ENCODE measurements around the gene MYO1E. TPM values are rescaled to one million over a fixed set of nuclear protein-coding genes. Genes with fewer than 3 reads are reported as not detected.

MYO1E gene
- polyA plus RNA-seq, 2 donors = 39.6 to 43.3 TPM

DNA sequence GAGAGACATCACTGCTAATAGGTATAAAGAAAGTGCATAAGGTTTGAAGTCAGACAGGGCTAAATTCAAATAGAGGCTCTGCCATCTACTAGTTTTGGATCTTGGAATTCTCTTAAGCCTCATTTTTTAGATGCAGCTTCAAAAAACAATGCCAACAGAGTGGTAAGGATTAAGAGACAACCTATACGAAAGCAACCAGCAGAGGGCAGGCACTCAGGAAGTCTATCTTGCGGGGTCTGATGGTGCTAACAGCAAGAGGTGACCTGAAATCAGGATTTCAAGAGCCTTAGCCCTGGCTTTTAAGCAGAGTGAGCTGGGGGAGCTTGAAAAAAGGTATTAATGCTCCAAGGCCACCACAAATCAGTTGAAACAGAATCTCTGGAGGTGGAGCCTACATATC, 125.3 kb downstream of the MYO1E start:
- Histone ChIP-seq H3K36me3 (ENCODE audit: control insufficient read depth in 2 of 2, insufficient read depth in 2 of 2, low read length in 1 of 2) (peaks cover 0 to 3% of the 10 kb centered on the region in 2 donors), H3K4me3 (ENCODE audit: low read depth in 1 of 2, low read length in 2 of 2) (no peak overlapping the region), H3K9me3 (ENCODE audit: control insufficient read depth in 2 of 2, insufficient read depth in 1 of 2, low read depth in 1 of 2, low read length in 1 of 2) (no peaks in the 10 kb centered on the region), H3K27ac (ENCODE audit: low read depth in 2 of 2, low read length in 1 of 2) (no peak overlapping the region), H3K27me3 (ENCODE audit: control insufficient read depth in 1 of 2, insufficient read depth in 2 of 2, low read length in 2 of 2) (no peaks in the 10 kb centered on the region), H3K4me1 (ENCODE audit: control insufficient read depth in 2 of 2, insufficient read depth in 2 of 2, low read length in 1 of 2) (peaks cover 0 to 11% of the 10 kb centered on the region in 2 donors)
- 5 to 12% methylated on average over 2 of the region's 2 CpGs for WGBS, 2 donors

DNA sequence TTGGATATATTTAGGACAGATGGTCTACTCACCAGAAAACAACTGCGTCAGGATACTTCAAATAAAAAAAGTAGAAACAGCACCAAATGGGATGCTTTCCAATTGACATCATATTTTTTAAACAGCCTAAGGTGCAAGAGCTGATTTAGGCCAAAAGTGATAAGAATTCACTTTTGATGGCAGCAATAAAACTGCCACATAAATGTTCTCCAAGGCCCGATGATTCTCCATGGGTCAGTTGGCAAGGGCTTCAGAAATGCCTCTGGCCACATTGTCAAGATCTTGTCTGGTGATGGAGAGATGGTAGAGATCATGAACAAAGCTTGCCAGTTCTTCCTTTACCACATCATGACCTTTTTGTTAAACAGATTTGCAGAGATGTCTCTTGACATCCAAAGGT, 127.1 kb downstream of the MYO1E start:
- 74 to 78% methylated on average over 2 of the region's 2 CpGs for WGBS, 2 donors
- Histone ChIP-seq H3K4me1 (ENCODE audit: control insufficient read depth in 2 of 2, insufficient read depth in 2 of 2, low read length in 1 of 2) (peaks cover 0 to 8% of the 10 kb centered on the region in 2 donors), H3K27me3 (ENCODE audit: control insufficient read depth in 1 of 2, insufficient read depth in 2 of 2, low read length in 2 of 2) (no peaks in the 10 kb centered on the region), H3K27ac (ENCODE audit: low read depth in 2 of 2, low read length in 1 of 2) (no peak overlapping the region), H3K4me3 (ENCODE audit: low read depth in 1 of 2, low read length in 2 of 2) (no peak overlapping the region), H3K36me3 (ENCODE audit: control insufficient read depth in 2 of 2, insufficient read depth in 2 of 2, low read length in 1 of 2) (peaks cover 0 to 3% of the 10 kb centered on the region in 2 donors), H3K9me3 (ENCODE audit: control insufficient read depth in 2 of 2, insufficient read depth in 1 of 2, low read depth in 1 of 2, low read length in 1 of 2) (no peaks in the 10 kb centered on the region)

DNA sequence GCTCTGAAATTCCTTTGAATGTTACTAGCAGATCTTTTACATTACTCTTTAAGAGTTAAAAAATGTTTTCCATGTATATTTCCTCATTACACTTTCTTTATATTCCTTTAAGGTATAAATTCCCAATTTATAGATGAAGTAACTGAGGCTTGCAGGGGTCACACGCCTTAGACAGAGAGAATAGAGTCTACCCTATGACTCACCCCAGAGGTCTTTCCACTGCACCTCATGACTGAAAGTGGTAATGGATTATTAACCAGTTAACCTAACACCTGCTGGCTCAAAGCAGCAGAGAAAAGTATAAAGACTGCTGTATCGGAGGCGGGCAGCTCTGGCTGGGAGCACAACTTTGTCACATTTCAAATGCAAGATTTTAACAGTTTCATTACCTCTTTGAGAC, 128.3 kb downstream of the MYO1E start:
- no peaks in the 10 kb centered on the region for H3K27me3 ChIP-seq (ENCODE audit: control insufficient read depth in 1 of 2, insufficient read depth in 2 of 2, low read length in 2 of 2)
- H3K4me3 ChIP-seq (ENCODE audit: low read depth in 1 of 2, low read length in 2 of 2) = no peak overlapping the region
- H3K4me1 ChIP-seq (ENCODE audit: control insufficient read depth in 2 of 2, insufficient read depth in 2 of 2, low read length in 1 of 2) = no peaks in the 10 kb centered on the region
- H3K27ac ChIP-seq (ENCODE audit: low read depth in 2 of 2, low read length in 1 of 2) = no peak overlapping the region
- WGBS, 2 donors = 86 to 90% methylated on average over 3 of the region's 3 CpGs
- no peaks in the 10 kb centered on the region for H3K36me3 ChIP-seq (ENCODE audit: control insufficient read depth in 2 of 2, insufficient read depth in 2 of 2, low read length in 1 of 2)
- H3K9me3 ChIP-seq (ENCODE audit: control insufficient read depth in 2 of 2, insufficient read depth in 1 of 2, low read depth in 1 of 2, low read length in 1 of 2) = no peaks in the 10 kb centered on the region

DNA sequence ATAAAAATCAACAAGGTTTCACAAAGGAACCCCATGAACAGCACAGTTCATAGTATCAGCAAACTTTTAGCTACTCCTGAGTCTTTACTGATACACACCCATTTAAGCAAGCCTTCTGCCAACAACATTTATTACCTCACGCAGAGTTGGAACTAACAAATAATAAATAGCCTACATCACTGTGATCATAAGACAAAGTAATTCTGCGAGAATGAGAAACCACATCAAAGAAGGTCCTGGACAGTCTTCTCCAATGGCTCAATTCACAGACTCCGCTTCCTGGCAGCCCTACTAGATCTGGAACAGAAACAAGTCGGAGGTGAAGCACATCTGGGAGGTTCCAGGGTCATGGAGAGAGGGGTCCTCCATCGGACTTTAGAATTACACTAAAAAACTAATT, 129.0 kb downstream of the MYO1E start:
- no peak overlapping the region for H3K27ac ChIP-seq (ENCODE audit: low read depth in 2 of 2, low read length in 1 of 2)
- no peaks in the 10 kb centered on the region for H3K4me1 ChIP-seq (ENCODE audit: control insufficient read depth in 2 of 2, insufficient read depth in 2 of 2, low read length in 1 of 2)
- no peaks in the 10 kb centered on the region for H3K9me3 ChIP-seq (ENCODE audit: control insufficient read depth in 2 of 2, insufficient read depth in 1 of 2, low read depth in 1 of 2, low read length in 1 of 2)
- WGBS, 2 donors = 72 to 87% methylated on average over 5 of the region's 5 CpGs
- H3K36me3 ChIP-seq (ENCODE audit: control insufficient read depth in 2 of 2, insufficient read depth in 2 of 2, low read length in 1 of 2) = no peaks in the 10 kb centered on the region
- H3K4me3 ChIP-seq (ENCODE audit: low read depth in 1 of 2, low read length in 2 of 2) = no peak overlapping the region
- H3K27me3 ChIP-seq (ENCODE audit: control insufficient read depth in 1 of 2, insufficient read depth in 2 of 2, low read length in 2 of 2) = no peaks in the 10 kb centered on the region

DNA sequence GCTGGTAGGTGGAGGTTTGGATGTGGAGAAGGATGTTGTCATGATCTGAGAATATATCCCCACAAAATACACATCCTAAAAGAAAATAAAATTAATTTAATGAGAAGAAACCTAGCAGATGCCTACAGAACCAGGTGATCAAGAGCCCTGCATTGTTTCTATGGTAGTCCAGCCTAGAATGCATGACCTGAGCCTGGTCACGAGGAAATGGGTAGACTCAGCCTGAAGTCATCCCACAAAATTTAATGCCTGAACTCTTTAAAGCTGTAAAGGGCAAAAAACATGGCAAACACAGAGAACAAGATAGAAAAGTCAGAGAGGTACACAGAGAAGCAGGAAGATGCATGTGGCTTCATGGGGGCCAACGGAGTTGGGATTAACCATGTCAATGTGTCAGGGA, 130.0 kb downstream of the MYO1E start:
- WGBS, 2 donors = 90 to 95% methylated on average over 2 of the region's 2 CpGs
- no peaks in the 10 kb centered on the region for H3K36me3 ChIP-seq (ENCODE audit: control insufficient read depth in 2 of 2, insufficient read depth in 2 of 2, low read length in 1 of 2)
- no peaks in the 10 kb centered on the region for H3K4me1 ChIP-seq (ENCODE audit: control insufficient read depth in 2 of 2, insufficient read depth in 2 of 2, low read length in 1 of 2)
- no peaks in the 10 kb centered on the region for H3K9me3 ChIP-seq (ENCODE audit: control insufficient read depth in 2 of 2, insufficient read depth in 1 of 2, low read depth in 1 of 2, low read length in 1 of 2)
- H3K27me3 ChIP-seq (ENCODE audit: control insufficient read depth in 1 of 2, insufficient read depth in 2 of 2, low read length in 2 of 2) = no peaks in the 10 kb centered on the region
- no peak overlapping the region for H3K27ac ChIP-seq (ENCODE audit: low read depth in 2 of 2, low read length in 1 of 2)
- no peak overlapping the region for H3K4me3 ChIP-seq (ENCODE audit: low read depth in 1 of 2, low read length in 2 of 2)

DNA sequence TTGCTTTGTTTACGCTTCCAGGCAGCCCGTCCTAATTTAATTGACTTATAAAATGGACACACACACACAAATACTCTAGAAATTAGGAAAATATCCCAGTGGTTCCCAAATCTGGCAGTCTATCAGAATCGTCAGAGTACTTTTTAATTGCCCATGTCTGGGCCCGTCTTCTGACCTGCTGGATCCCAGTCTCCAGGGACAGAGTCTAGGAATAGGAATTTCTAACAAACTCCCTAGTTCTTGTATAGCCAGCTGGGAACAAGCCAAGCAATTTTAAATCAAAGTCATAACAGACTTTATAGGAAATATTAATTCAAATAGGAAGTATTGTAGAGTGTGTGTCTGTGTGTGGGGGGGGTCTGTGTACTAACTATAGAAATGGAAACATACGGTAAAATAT, 132.6 kb downstream of the MYO1E start:
- H3K4me3 ChIP-seq (ENCODE audit: low read depth in 1 of 2, low read length in 2 of 2) = no peak overlapping the region
- no peak overlapping the region for H3K27ac ChIP-seq (ENCODE audit: low read depth in 2 of 2, low read length in 1 of 2)
- WGBS, 2 donors = 70 to 82% methylated on average over 5 of the region's 5 CpGs
- H3K27me3 ChIP-seq (ENCODE audit: control insufficient read depth in 1 of 2, insufficient read depth in 2 of 2, low read length in 2 of 2) = no peaks in the 10 kb centered on the region
- H3K4me1 ChIP-seq (ENCODE audit: control insufficient read depth in 2 of 2, insufficient read depth in 2 of 2, low read length in 1 of 2) = no peaks in the 10 kb centered on the region
- no peaks in the 10 kb centered on the region for H3K36me3 ChIP-seq (ENCODE audit: control insufficient read depth in 2 of 2, insufficient read depth in 2 of 2, low read length in 1 of 2)
- no peaks in the 10 kb centered on the region for H3K9me3 ChIP-seq (ENCODE audit: control insufficient read depth in 2 of 2, insufficient read depth in 1 of 2, low read depth in 1 of 2, low read length in 1 of 2)

DNA sequence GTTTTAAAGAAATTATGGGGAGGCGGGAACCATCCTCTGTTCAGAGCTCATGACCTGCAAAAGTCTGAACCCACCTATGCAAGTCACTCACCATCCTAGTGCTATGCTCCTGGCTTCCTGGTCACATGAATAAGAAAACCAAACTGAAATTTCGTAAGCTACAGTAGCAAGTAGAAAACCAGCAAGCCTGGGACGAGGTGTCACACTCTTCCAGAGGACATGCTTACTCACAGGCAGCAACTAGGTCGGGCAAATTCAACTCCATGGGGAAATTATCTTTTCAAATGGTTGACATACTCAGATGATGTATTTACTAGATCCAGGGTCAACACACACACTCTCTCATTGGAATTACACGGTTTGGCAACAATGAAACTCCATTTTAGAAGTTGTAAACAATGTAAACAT, 134.7 kb downstream of the MYO1E start:
- Histone ChIP-seq H3K9me3 (ENCODE audit: control insufficient read depth in 2 of 2, insufficient read depth in 1 of 2, low read depth in 1 of 2, low read length in 1 of 2) (no peaks in the 10 kb centered on the region), H3K27ac (ENCODE audit: low read depth in 2 of 2, low read length in 1 of 2) (no peak overlapping the region), H3K4me3 (ENCODE audit: low read depth in 1 of 2, low read length in 2 of 2) (no peak overlapping the region), H3K4me1 (ENCODE audit: control insufficient read depth in 2 of 2, insufficient read depth in 2 of 2, low read length in 1 of 2) (no peaks in the 10 kb centered on the region), H3K36me3 (ENCODE audit: control insufficient read depth in 2 of 2, insufficient read depth in 2 of 2, low read length in 1 of 2) (no peaks in the 10 kb centered on the region), H3K27me3 (ENCODE audit: control insufficient read depth in 1 of 2, insufficient read depth in 2 of 2, low read length in 2 of 2) (no peaks in the 10 kb centered on the region)
- 79 to 89% methylated on average over 5 of the region's 5 CpGs for WGBS, 2 donors

DNA sequence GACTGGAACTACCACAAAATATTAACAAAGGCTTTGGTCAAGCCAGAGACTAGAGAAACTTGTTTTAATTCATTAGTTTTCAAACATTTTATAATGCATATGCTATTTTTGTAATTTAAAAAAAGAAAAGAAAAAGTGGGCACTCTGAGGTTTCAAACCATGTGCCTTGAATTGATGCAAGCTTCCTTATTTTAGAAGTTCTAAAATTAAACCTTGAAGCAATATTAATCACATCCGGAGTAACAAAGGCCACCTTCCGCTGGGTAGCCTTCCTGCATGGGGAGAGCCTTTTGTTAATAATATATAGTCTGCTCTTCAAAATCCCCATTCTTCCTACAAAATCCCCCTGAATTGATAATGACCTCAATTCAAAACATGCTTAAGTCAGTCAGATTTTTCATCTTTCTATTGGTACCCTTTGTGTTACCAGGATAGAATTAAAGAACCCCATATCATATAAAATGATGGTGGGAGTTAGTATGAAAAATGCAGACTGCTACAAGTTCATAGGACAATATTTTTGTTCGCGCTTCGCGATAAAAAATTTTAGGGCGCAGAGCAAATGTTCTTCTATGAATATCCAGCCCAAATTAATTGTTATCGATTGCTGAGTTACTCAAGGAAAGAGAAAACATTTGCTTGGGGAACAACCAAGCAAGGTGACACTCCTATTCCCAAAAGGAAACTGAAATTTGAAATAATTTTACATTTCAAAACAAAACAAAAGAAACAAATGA, 135.4 kb downstream of the MYO1E start:
- WGBS, 2 donors = 85 to 87% methylated on average over 8 of the region's 8 CpGs
- Histone ChIP-seq H3K36me3 (ENCODE audit: control insufficient read depth in 2 of 2, insufficient read depth in 2 of 2, low read length in 1 of 2) (no peaks in the 10 kb centered on the region), H3K4me3 (ENCODE audit: low read depth in 1 of 2, low read length in 2 of 2) (no peak overlapping the region), H3K27me3 (ENCODE audit: control insufficient read depth in 1 of 2, insufficient read depth in 2 of 2, low read length in 2 of 2) (no peaks in the 10 kb centered on the region), H3K27ac (ENCODE audit: low read depth in 2 of 2, low read length in 1 of 2) (no peak overlapping the region), H3K9me3 (ENCODE audit: control insufficient read depth in 2 of 2, insufficient read depth in 1 of 2, low read depth in 1 of 2, low read length in 1 of 2) (no peaks in the 10 kb centered on the region), H3K4me1 (ENCODE audit: control insufficient read depth in 2 of 2, insufficient read depth in 2 of 2, low read length in 1 of 2) (peaks cover 0 to under 1% of the 10 kb centered on the region in 2 donors)

DNA sequence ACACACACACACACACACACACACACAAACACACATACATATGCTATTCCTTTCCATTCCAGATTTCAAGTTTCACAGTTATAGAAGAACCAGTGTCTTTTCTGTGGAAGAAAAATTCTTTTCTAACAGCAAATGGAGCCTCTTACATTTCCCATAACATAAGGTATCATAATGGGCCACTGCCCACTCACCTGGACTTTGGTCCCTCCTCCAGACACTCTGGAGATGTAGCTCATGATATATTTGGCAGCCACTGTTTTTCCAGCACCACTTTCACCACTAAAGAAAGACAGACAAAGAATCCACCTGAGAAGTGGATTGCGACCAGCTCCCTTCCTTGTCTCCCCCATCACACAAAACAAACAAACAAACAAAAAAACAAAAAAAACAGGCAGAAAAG, 136.3 kb downstream of the MYO1E start:
- H3K27ac ChIP-seq (ENCODE audit: low read depth in 2 of 2, low read length in 1 of 2) = no peak overlapping the region
- H3K36me3 ChIP-seq (ENCODE audit: control insufficient read depth in 2 of 2, insufficient read depth in 2 of 2, low read length in 1 of 2) = peaks cover 2 to 3% of the 10 kb centered on the region in 2 donors
- 92 to 96% methylated on average over 1 of the region's 1 CpG for WGBS, 2 donors
- peaks cover 0 to 4% of the 10 kb centered on the region in 2 donors for H3K4me1 ChIP-seq (ENCODE audit: control insufficient read depth in 2 of 2, insufficient read depth in 2 of 2, low read length in 1 of 2)
- H3K4me3 ChIP-seq (ENCODE audit: low read depth in 1 of 2, low read length in 2 of 2) = no peak overlapping the region
- H3K27me3 ChIP-seq (ENCODE audit: control insufficient read depth in 1 of 2, insufficient read depth in 2 of 2, low read length in 2 of 2) = no peaks in the 10 kb centered on the region
- no peaks in the 10 kb centered on the region for H3K9me3 ChIP-seq (ENCODE audit: control insufficient read depth in 2 of 2, insufficient read depth in 1 of 2, low read depth in 1 of 2, low read length in 1 of 2)

DNA sequence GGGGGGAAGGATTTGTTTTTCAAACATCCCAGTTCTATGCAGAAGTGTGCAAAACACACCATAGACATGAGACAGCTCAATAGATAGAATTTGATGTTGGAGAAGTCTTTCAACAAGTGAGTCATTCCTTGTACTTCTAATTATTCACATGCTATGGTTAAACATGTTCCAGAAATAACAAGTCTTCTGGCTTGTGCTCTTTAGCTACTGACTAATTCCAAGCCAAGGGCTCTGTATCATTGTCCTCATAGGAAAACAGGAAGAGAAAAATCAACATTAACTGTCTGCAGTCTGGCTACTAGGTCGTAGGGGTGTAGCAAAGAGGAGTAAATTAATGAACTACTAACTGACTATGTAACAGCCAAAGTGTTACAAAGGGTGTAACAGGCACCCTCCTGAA, 140.2 kb downstream of the MYO1E start:
- 14 to 28% methylated on average over 1 of the region's 1 CpG for WGBS, 2 donors
- peaks cover 0 to 4% of the 10 kb centered on the region in 2 donors for H3K4me1 ChIP-seq (ENCODE audit: control insufficient read depth in 2 of 2, insufficient read depth in 2 of 2, low read length in 1 of 2)
- peak overlapping the region in 1 of 2 donors; percentile 37 for H3K27ac ChIP-seq (ENCODE audit: low read depth in 2 of 2, low read length in 1 of 2)
- no peak overlapping the region for H3K4me3 ChIP-seq (ENCODE audit: low read depth in 1 of 2, low read length in 2 of 2)
- peaks cover 5% of the 10 kb centered on the region in 2 donors for H3K36me3 ChIP-seq (ENCODE audit: control insufficient read depth in 2 of 2, insufficient read depth in 2 of 2, low read length in 1 of 2)
- H3K9me3 ChIP-seq (ENCODE audit: control insufficient read depth in 2 of 2, insufficient read depth in 1 of 2, low read depth in 1 of 2, low read length in 1 of 2) = no peaks in the 10 kb centered on the region
- no peaks in the 10 kb centered on the region for H3K27me3 ChIP-seq (ENCODE audit: control insufficient read depth in 1 of 2, insufficient read depth in 2 of 2, low read length in 2 of 2)
